GM12891 (cell line): ENCODE data around the gene ZSWIM4.

Experiments used
- DNase-seq: peaks from one replicate; pipeline ENCODE4 v3.0.0; 2011; ENCODE audit warnings: low spot score; ENCODE audit not compliant: insufficient read length
- FAIRE-seq: peaks from 2 replicates; lab custom pipeline; 2011; peaks lifted over from hg19 to GRCh38; lab: Jason Lieb, UNC
- PAX5 ChIP-seq: IDR thresholded peaks from 2 replicates; pipeline ENCODE4 v1.6.1; 2011; ENCODE audit warnings: low read length, moderate library complexity, mild to moderate bottlenecking; ENCODE audit not compliant: insufficient read depth, severe bottlenecking
- POLR2A ChIP-seq: IDR thresholded peaks from 2 replicates; pipeline ENCODE4 v1.6.1; 2011; ENCODE audit warnings: low read depth, low read length, control low read depth
- POLR2AphosphoS5 ChIP-seq: IDR thresholded peaks from 2 replicates; pipeline ENCODE4 v1.6.1; 2011; ENCODE audit warnings: low read depth, low read length, control low read depth
- POU2F2 ChIP-seq: IDR thresholded peaks from 2 replicates; pipeline ENCODE4 v1.6.1; 2011; ENCODE audit warnings: low read depth, mild to moderate bottlenecking, control low read depth, low read length, moderate library complexity
- SPI1 ChIP-seq: IDR thresholded peaks from 2 replicates; pipeline ENCODE4 v1.6.1; 2011; ENCODE audit warnings: low read depth, low read length, control low read depth
- TAF1 ChIP-seq: IDR thresholded peaks from 2 replicates; pipeline ENCODE4 v1.6.1; 2011; ENCODE audit warnings: low read depth, low read length, control low read depth

Gene ZSWIM4

GRCh38 chr19:13830741-13831536 is 35.7 kb downstream of the ZSWIM4 start:
- DNase-seq (no peak), FAIRE-seq (no peak)
- TF ChIP-seq POLR2AphosphoS5 (no peak), POLR2A (no peak; the same call in 1 of the 2 replicates), SPI1 (no peak), PAX5 (no peak), TAF1 (no peak), POU2F2 (no peak)

GRCh38 chr19:13831537-13832467 is 36.6 kb downstream of the ZSWIM4 start:
- no peak for DNase-seq
- no peak for FAIRE-seq
- TF ChIP-seq POLR2AphosphoS5 = no peak
- TF ChIP-seq POLR2A = no peak
- TF ChIP-seq POU2F2 = 0 out of 2 replicates have a peak, but pooled peaks have one; percentile 21

- DNase-seq (peak; percentile 98), FAIRE-seq (peak; percentile 98)
- no peak for TF ChIP-seq PAX5
- peak; percentile 73; the same call in 1 of the 2 replicates for TF ChIP-seq POLR2AphosphoS5
- peak; percentile 69; the same call in 1 of the 2 replicates for TF ChIP-seq POU2F2
- peak; percentile 65 for TF ChIP-seq POLR2A
- TF ChIP-seq TAF1 = no peak
- TF ChIP-seq SPI1 = no peak
Measured at GRCh38 chr19:13833330-13834243, 38.3 kb downstream of the ZSWIM4 start.

GRCh38 chr19:13834244-13835069 is 39.2 kb downstream of the ZSWIM4 start:
- TF ChIP-seq SPI1 = no peak
- TF ChIP-seq POU2F2 = no peak
- no peak for TF ChIP-seq TAF1
- no peak for TF ChIP-seq POLR2AphosphoS5
- no peak for TF ChIP-seq POLR2A
- TF ChIP-seq PAX5 = no peak
- DNase-seq (no peak), FAIRE-seq (no peak)

- no peak for TF ChIP-seq TAF1
- TF ChIP-seq POLR2A = 0 out of 2 replicates have a peak, but pooled peaks have one; percentile 20
- FAIRE-seq (no peak), DNase-seq (no peak)
Measured at GRCh38 chr19:13835791-13836723, 40.8 kb downstream of the ZSWIM4 start.

- DNase-seq = no peak
- FAIRE-seq = no peak
- TF ChIP-seq POLR2A = no peak
- TF ChIP-seq POLR2AphosphoS5 = no peak
- TF ChIP-seq PAX5 = no peak
- no peak for TF ChIP-seq POU2F2
- no peak for TF ChIP-seq TAF1
- no peak for TF ChIP-seq SPI1
Measured at GRCh38 chr19:13838435-13839129, 43.3 kb downstream of the ZSWIM4 start.

GRCh38 chr19:13839130-13839937 is 44.1 kb downstream of the ZSWIM4 start:
- peak; percentile 76 for DNase-seq
- TF ChIP-seq TAF1 (peak; percentile 82), POLR2AphosphoS5 (peak; percentile 70), POU2F2 (no peak; the same call in 1 of the 2 replicates), SPI1 (peak; percentile 48; the same call in 1 of the 2 replicates)
- peak; percentile 96 for FAIRE-seq
